ENCODE results near the gene KIAA0513. TPM values are rescaled to one million over a fixed set of nuclear protein-coding genes. Genes with fewer than 3 reads are reported as not detected.
A peak's percentile ranks its signal among the peaks of the same experiment; 100 is the strongest.

The KIAA0513 gene
- total and polyA plus RNA-seq, 10 of the 15 experiments (the other 5 are each of a cell fraction or from before 2014, with no cell fraction given), result 0.14 to 5.8 (median 2.0) TPM

GRCh38 chr16:85104821-85105391, 77.3 kb downstream of the KIAA0513 start (continued):
- TF ChIP-seq ZBTB40 (IDR thresholded peaks at IDR 0.05; ENCODE audit: borderline replicate concordance), result no peak
- no peak for TF ChIP-seq WRNIP1 (IDR thresholded peaks at IDR 0.05; ENCODE audit: borderline replicate concordance, low read depth, low read length)
- TF ChIP-seq E2F8 (IDR thresholded peaks at IDR 0.05; ENCODE audit: low read depth, partially characterized antibody), result no peak
- peak; percentile 54 for TF ChIP-seq IKZF1 (conservative IDR thresholded peaks at IDR 0.05)
- peak in 1 of 2 experiments; percentile 75; a peak in 2 of 4 replicates for TF ChIP-seq BHLHE40 (IDR thresholded peaks at IDR 0.05; ENCODE audit: borderline replicate concordance in 1 of 2, low read depth in 2 of 2, low read length in 1 of 2)
- no peak for TF ChIP-seq ZNF592 (IDR thresholded peaks at IDR 0.05)
- TF ChIP-seq PRDM15 (CRISPR knock-in tag; IDR thresholded peaks at IDR 0.05), result no peak
- no peak for TF ChIP-seq MLLT1 (IDR thresholded peaks at IDR 0.05)

Data from GM12878 (cell line).